GM23338 (cell line): ENCODE measurements around the gene FAM25A.

ENCODE experiments used
- EZH2 ChIP-seq: fragments of 200-600 bp; sonication (generic); IDR thresholded peaks from one replicate; pipeline ENCODE4 v1.8.0; 2017; ENCODE audit warnings: antibody characterized with exemption, mild to moderate bottlenecking, low read depth; ENCODE audit not compliant: unreplicated experiment
- EZH2phosphoT487 ChIP-seq: fragments of 200-600 bp; sonication (generic); IDR thresholded peaks from one replicate; pipeline ENCODE4 v1.8.1; 2018; ENCODE audit warnings: antibody characterized with exemption; ENCODE audit not compliant: unreplicated experiment
- POLR2AphosphoS5 ChIP-seq: IDR thresholded peaks from 2 replicates; pipeline ENCODE4 v1.6.1; 2016; ENCODE audit warnings: antibody characterized with exemption, low read depth
- REST ChIP-seq: IDR thresholded peaks from one replicate; pipeline ENCODE4 v1.6.1; 2018; ENCODE audit warnings: antibody characterized with exemption; ENCODE audit not compliant: unreplicated experiment
- ZNF114 ChIP-seq: fragments of 250-450 bp; sonication (Bioruptor Pico); IDR thresholded peaks from 2 replicates; pipeline ENCODE4 v1.5.0; 2020; ENCODE audit warnings: mild to moderate bottlenecking, moderate library complexity
- ZNF331 ChIP-seq: fragments of 250-450 bp; sonication (Bioruptor Pico); IDR thresholded peaks from 2 replicates; pipeline ENCODE4 v1.5.0; 2020; ENCODE audit warnings: low read depth, mild to moderate bottlenecking, moderate library complexity
- TF ChIP-seq, protein P1 (sequence below), 2 experiments: fragments of 200-600 bp in 1 of 2; sonication (generic) in 1 of 2; conservative IDR thresholded peaks; 2 replicates each; pipeline versions ENCODE4 v1.5.1 to v1.6.1; 2016 to 2017; ENCODE audit warnings: antibody characterized with exemption in 2 of 2, low read depth in 2 of 2, mild to moderate bottlenecking in 2 of 2, moderate library complexity in 1 of 2

GRCh38 chr10:86992456-86992855 is 27.6 kb upstream of the FAM25A start:
- TF ChIP-seq ZNF114 (CRISPR knock-in tag) (no peak), EZH2 (no peak), REST (no peak), POLR2AphosphoS5 (no peak), EZH2phosphoT487 (no peak), ZNF331 (CRISPR knock-in tag) (no peak)
- TF ChIP-seq, protein P1, sequence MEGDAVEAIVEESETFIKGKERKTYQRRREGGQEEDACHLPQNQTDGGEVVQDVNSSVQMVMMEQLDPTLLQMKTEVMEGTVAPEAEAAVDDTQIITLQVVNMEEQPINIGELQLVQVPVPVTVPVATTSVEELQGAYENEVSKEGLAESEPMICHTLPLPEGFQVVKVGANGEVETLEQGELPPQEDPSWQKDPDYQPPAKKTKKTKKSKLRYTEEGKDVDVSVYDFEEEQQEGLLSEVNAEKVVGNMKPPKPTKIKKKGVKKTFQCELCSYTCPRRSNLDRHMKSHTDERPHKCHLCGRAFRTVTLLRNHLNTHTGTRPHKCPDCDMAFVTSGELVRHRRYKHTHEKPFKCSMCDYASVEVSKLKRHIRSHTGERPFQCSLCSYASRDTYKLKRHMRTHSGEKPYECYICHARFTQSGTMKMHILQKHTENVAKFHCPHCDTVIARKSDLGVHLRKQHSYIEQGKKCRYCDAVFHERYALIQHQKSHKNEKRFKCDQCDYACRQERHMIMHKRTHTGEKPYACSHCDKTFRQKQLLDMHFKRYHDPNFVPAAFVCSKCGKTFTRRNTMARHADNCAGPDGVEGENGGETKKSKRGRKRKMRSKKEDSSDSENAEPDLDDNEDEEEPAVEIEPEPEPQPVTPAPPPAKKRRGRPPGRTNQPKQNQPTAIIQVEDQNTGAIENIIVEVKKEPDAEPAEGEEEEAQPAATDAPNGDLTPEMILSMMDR (conservative IDR thresholded peaks at IDR 0.05; ENCODE audit: low read depth in 2 of 2): no peak
